HepG2 (cell line): Measurements from ENCODE around the gene DALRD3. TPM values are rescaled to one million over a fixed set of nuclear protein-coding genes. Genes with fewer than 3 reads are reported as not detected.

Experiments used
- CTCF ChIP-seq: sonication (generic); formaldehyde crosslinking; IDR thresholded peaks from 2 replicates; pipeline ENCODE4 v1.5.0; 2020; ENCODE audit warnings: mild to moderate bottlenecking, missing genetic modification reagents, moderate library complexity
- KLF11 ChIP-seq: IDR thresholded peaks from 2 replicates; pipeline ENCODE4 v1.6.1; 2016; ENCODE audit warnings: missing compliant biosample characterization
- MLXIP ChIP-seq: sonication (generic); formaldehyde crosslinking; IDR thresholded peaks from 2 replicates; pipeline ENCODE4 v1.9.0; 2021; ENCODE audit warnings: missing genetic modification reagents, borderline replicate concordance
- MTF1 ChIP-seq: sonication (generic); formaldehyde crosslinking; IDR thresholded peaks from 2 replicates; pipeline ENCODE4 v1.5.0; 2020; ENCODE audit warnings: missing genetic modification reagents
- NONO ChIP-seq, 2 experiments: fragments of 450-650 bp in 1 of 2; sonication (generic) in 1 of 2; formaldehyde crosslinking in 1 of 2; IDR thresholded peaks in 1 of 2; conservative IDR thresholded peaks in 1 of 2; 2 replicates each; pipeline versions ENCODE4 v1.6.1 to v1.8.0; 2017 to 2022; ENCODE audit warnings: mild to moderate bottlenecking in 1 of 2, missing genetic modification reagents in 1 of 2, moderate library complexity in 1 of 2
- RBFOX2 ChIP-seq: fragments of 200-400 bp; formaldehyde crosslinking; IDR thresholded peaks from 2 replicates; pipeline ENCODE4 v1.6.1; 2017; ENCODE audit warnings: low read depth, mild to moderate bottlenecking, low read length
- RBM39 ChIP-seq: fragments of 200-400 bp; formaldehyde crosslinking; IDR thresholded peaks from one replicate; pipeline ENCODE4 v1.6.1; 2018; ENCODE audit warnings: antibody characterized with exemption, mild to moderate bottlenecking, low read depth, low read length; ENCODE audit not compliant: poor library complexity, severe bottlenecking
- SCMH1 ChIP-seq: sonication (generic); formaldehyde crosslinking; IDR thresholded peaks from 2 replicates; pipeline ENCODE4 v1.9.0; 2021; ENCODE audit warnings: missing genetic modification reagents, mild to moderate bottlenecking, borderline replicate concordance
- THAP7 ChIP-seq: sonication (generic); formaldehyde crosslinking; IDR thresholded peaks from 2 replicates; pipeline ENCODE4 v1.8.1; 2023; ENCODE audit warnings: mild to moderate bottlenecking, missing genetic modification reagents
- ZBED4 ChIP-seq: sonication (generic); formaldehyde crosslinking; IDR thresholded peaks from 2 replicates; pipeline ENCODE4 v1.4.0; 2020; ENCODE audit warnings: missing genetic modification reagents, borderline replicate concordance
- ZBTB26 ChIP-seq: IDR thresholded peaks from 2 replicates; pipeline ENCODE4 v1.6.1; 2016; ENCODE audit warnings: missing compliant biosample characterization, missing genetic modification reagents, borderline replicate concordance
- ZBTB44 ChIP-seq: sonication (generic); formaldehyde crosslinking; IDR thresholded peaks from 2 replicates; pipeline ENCODE4 v1.4.0; 2020; ENCODE audit warnings: missing genetic modification reagents
- ZNF564 ChIP-seq: sonication (generic); formaldehyde crosslinking; IDR thresholded peaks from 2 replicates; pipeline ENCODE4 v1.8.1; 2023; ENCODE audit warnings: mild to moderate bottlenecking, missing genetic modification reagents
- ZNF761 ChIP-seq: sonication (generic); formaldehyde crosslinking; conservative IDR thresholded peaks from 2 replicates; pipeline ENCODE4 v1.4.0; 2020; ENCODE audit warnings: mild to moderate bottlenecking, missing genetic modification reagents
- polyA plus RNA-seq, 8 experiments: library from polyadenylated mRNA; depleted of rRNA in 3 of 8; stranded (reverse) in 7 of 8; unstranded in 1 of 8; fragments of >200 nt; fragmentation: Illumina TruSeq in 4 of 8; extraction: Trizol in 4 of 8; gene quantifications; 2 replicates each; pipeline versions ENCODE4 v1.2.1 to v1.2.3, GENCODE V29; 2011 to 2016; ENCODE audit warnings: low read depth in 4 of 8, missing spikeins in 1 of 8, mixed read lengths in 1 of 8; ENCODE audit not compliant: insufficient read depth in 1 of 8
- total RNA-seq, 5 experiments: library from RNA; depleted of rRNA; stranded (reverse); fragments of >200 nt; fragmentation: Illumina TruSeq; extraction: Trizol; gene quantifications; 2 replicates each; pipeline ENCODE4 v1.2.3, GENCODE V29; 2016; ENCODE audit warnings: low read depth in 1 of 5

Gene DALRD3
- total and polyA plus RNA-seq, 2 of the 13 experiments (the other 11 are each of a cell fraction or from before 2014, with no cell fraction given) = 19.9 to 36.5 TPM

GRCh38 chr3:49020330-49021212 lies 2.2 kb upstream of the DALRD3 start (continued):
- TF ChIP-seq ZBED4 = no peak; the same call in 1 of the 2 replicates
- peak; percentile 31 for TF ChIP-seq CTCF (CRISPR knock-in tag)
- TF ChIP-seq ZNF564 (CRISPR knock-in tag) = 0 out of 2 replicates have a peak, but pooled peaks have one; percentile 31
- TF ChIP-seq MLXIP (CRISPR knock-in tag) = no peak
- TF ChIP-seq KLF11 = no peak
- peak; percentile 9; the same call in 1 of the 2 replicates for TF ChIP-seq ZNF761 (CRISPR knock-in tag)
- no peak for TF ChIP-seq NONO (IDR thresholded peaks at IDR 0.05)
- TF ChIP-seq NONO (CRISPR knock-in tag; conservative IDR thresholded peaks at IDR 0.05) = 0 out of 2 replicates have a peak, but pooled peaks have one; percentile 33
- no peak for TF ChIP-seq MTF1 (CRISPR knock-in tag)
- TF ChIP-seq THAP7 = 0 out of 2 replicates have a peak, but pooled peaks have one; percentile 4
- peak; percentile 29 for TF ChIP-seq RBM39
- no peak for TF ChIP-seq ZBTB26 (CRISPR knock-in tag)
- no peak for TF ChIP-seq RBFOX2
- TF ChIP-seq SCMH1 (CRISPR knock-in tag) = no peak
- TF ChIP-seq ZBTB44 (CRISPR knock-in tag) = no peak
